AG04450 (cell line): ENCODE measurements around the gene METTL15. TPM values are rescaled to one million over a fixed set of nuclear protein-coding genes. Genes with fewer than 3 reads are reported as not detected.

Source experiments
- CTCF ChIA-PET: fragments of 300-600, 350-600 bp; formaldehyde crosslinking; extraction: SDS; loops from one replicate; lab custom pipeline; 2022; ENCODE audit warnings: antibody characterized with exemption, inconsistent platforms; lab: Charles Lee
- POLR2A ChIA-PET: fragments of 350-600 bp; formaldehyde crosslinking; extraction: SDS; loops from one replicate; lab custom pipeline; 2021; ENCODE audit warnings: antibody characterized with exemption, inconsistent platforms; lab: Yijun Ruan, JAX
- DNase-seq: peaks from one replicate; pipeline ENCODE4 v3.0.0-alpha.2; 2011; ENCODE audit warnings: low read depth, low spot score
- H3K27ac ChIP-seq: one replicate; pipeline ENCODE4 v1.5.1; 2012; ENCODE audit warnings: low read depth, low read length, control low read depth
- H3K27me3 ChIP-seq: one replicate; pipeline ENCODE4 v1.6.0; 2012; ENCODE audit warnings: low read length; ENCODE audit not compliant: control insufficient read depth, insufficient read depth
- H3K4me3 ChIP-seq: 2 replicates; pipeline ENCODE4 v1.5.1; 2011; ENCODE audit warnings: mild to moderate bottlenecking, low read depth, low read length, control low read depth
- H3K9me3 ChIP-seq: 2 replicates; pipeline ENCODE4 v1.5.1; 2012; ENCODE audit warnings: low read length; ENCODE audit not compliant: control insufficient read depth, insufficient read depth
- CTCF ChIP-seq: IDR thresholded peaks from 2 replicates; pipeline ENCODE4 v1.5.1; 2011; ENCODE audit warnings: low read depth, low read length, control low read depth, inconsistent platforms
- polyA plus RNA-seq: library from polyadenylated mRNA; depleted of rRNA; stranded (reverse); fragments of >200 nt; gene quantifications from 2 replicates; pipeline ENCODE4 v1.2.3, GENCODE V29; 2011

METTL15 gene
- polyA plus RNA-seq, 1 experiment, result 15.2 TPM

DNA sequence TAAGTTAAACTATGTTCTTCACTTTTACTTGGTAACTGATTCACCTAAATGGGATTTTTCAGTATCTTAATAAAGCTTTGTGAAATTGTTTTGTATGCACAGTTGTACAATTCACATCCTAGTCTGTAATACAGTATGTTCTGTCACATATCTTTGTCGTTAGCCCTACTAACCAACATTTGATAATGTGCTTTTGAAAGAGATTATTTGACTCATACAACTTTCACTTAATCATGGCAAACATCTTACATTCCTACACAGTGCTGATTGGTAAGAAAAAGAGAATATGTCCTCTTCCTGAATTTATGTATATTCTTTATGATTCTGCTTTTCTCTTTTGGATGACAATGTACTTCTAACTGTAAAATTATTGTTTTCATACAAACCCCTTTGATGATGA lies 234.5 kb downstream of the METTL15 start:
- CTCF ChIA-PET, result no interaction called here
- POLR2A ChIA-PET, result interaction anchor here (0.9 kb wide), 1 partner anchor 636 kb away, joined by 4 read pairs; no protein-coding TSS in a partner anchor
- DNase-seq, result no peak

GRCh38 chr11:28343304-28344233 lies 235.4 kb downstream of the METTL15 start:
- CTCF ChIA-PET, result interaction anchor here (1.2 kb wide), 1 partner anchor 645 kb away, joined by 15 read pairs; no protein-coding TSS in a partner anchor
- no peak for TF ChIP-seq CTCF
- no peaks in the 10 kb centered on the region for H3K27me3 ChIP-seq
- no peaks in the 10 kb centered on the region for H3K9me3 ChIP-seq
- no peak overlapping the region for H3K4me3 ChIP-seq
- no peak overlapping the region for H3K27ac ChIP-seq
- DNase-seq, result peak; percentile 76
- POLR2A ChIA-PET, result interaction anchor here (0.9 kb wide), 1 partner anchor 637 kb away, joined by 4 read pairs; no protein-coding TSS in a partner anchor

More for the DNA sequence above, 234.5 kb downstream of the METTL15 start:
- Histone ChIP-seq H3K4me3 (no peak overlapping the region), H3K27me3 (no peaks in the 10 kb centered on the region), H3K27ac (no peak overlapping the region), H3K9me3 (no peaks in the 10 kb centered on the region)
- TF ChIP-seq CTCF, result no peak

DNA sequence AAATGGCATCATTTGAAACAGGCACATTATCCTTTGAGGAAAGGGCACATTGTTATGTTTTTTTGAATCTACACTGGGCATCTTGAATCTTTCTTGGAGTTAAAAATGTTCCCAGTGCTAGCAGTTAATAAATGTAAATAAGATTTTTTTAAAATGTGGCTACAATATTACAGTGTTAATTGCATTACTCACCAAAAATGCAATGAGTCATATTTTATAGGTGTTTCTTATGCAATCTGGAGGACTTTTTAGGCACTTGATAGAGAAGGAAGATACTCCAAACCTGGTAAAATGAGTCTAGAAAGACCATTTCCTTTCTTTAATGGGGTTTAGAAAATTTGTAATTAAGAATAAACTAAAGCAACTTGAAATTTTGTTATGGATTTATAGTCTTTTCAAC lies 238.0 kb downstream of the METTL15 start:
- no peak overlapping the region for H3K4me3 ChIP-seq
- H3K27ac ChIP-seq, result no peak overlapping the region
- H3K27me3 ChIP-seq, result no peaks in the 10 kb centered on the region
- no peak for DNase-seq
- POLR2A ChIA-PET, result no interaction called here
- CTCF ChIA-PET, result no interaction called here
- no peaks in the 10 kb centered on the region for H3K9me3 ChIP-seq
- no peak for TF ChIP-seq CTCF

GRCh38 chr11:28346721-28347120 lies 238.5 kb downstream of the METTL15 start:
- CTCF ChIA-PET, result no interaction called here
- Histone ChIP-seq H3K27me3 (no peaks in the 10 kb centered on the region), H3K9me3 (no peaks in the 10 kb centered on the region), H3K27ac (no peak overlapping the region), H3K4me3 (no peak overlapping the region)
- DNase-seq, result no peak
- POLR2A ChIA-PET, result no interaction called here
- TF ChIP-seq CTCF, result no peak

DNA sequence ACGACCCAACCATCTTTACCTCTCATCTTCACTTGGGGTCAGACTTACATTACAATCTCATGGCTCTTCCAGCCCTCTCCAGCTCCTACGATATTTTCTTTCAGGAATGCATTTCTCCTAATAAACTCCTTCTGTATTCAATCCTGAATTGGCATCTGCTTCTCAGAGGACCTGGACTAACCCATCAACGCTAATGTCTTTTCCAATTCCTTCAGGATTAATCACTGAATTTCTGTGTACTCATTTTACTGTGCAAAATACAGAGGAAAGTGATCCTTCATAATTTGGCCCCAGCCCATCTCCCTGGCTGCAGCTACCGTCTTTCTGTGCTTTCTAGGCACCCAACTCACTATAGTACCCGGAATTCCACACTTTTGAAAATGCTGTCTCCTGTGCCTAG lies 239.2 kb downstream of the METTL15 start:
- Histone ChIP-seq H3K4me3 (no peak overlapping the region), H3K9me3 (no peaks in the 10 kb centered on the region), H3K27ac (no peak overlapping the region), H3K27me3 (no peaks in the 10 kb centered on the region)
- no peak for TF ChIP-seq CTCF
- CTCF ChIA-PET, result no interaction called here
- DNase-seq, result no peak
- POLR2A ChIA-PET, result no interaction called here
